Endothelial cell of umbilical vein (primary cell): ENCODE data around the gene HSDL2.

Source experiments
- CTCF ChIP-seq, 2 donors: IDR thresholded peaks; 1 replicate in 1 of 2; 2 replicates in 1 of 2; pipeline ENCODE4 v1.5.1; 2011; ENCODE audit warnings: low read length in 2 of 2, mild to moderate bottlenecking in 2 of 2, moderate library complexity in 2 of 2, control low read depth in 1 of 2, inconsistent platforms in 1 of 2, low read depth in 1 of 2; ENCODE audit not compliant: insufficient read depth in 1 of 2; ENCODE audit errors: extremely low read depth in 1 of 2
- MAX ChIP-seq: IDR thresholded peaks from 2 replicates; pipeline ENCODE4 v1.6.1; 2011; ENCODE audit not compliant: insufficient read depth, insufficient read length
- POLR2A ChIP-seq: IDR thresholded peaks from 2 replicates; pipeline ENCODE4 v1.6.1; 2012; ENCODE audit warnings: low read depth, mild to moderate bottlenecking, control low read depth, low read length

GRCh38 chr9:112496074-112496722 lies 116.3 kb downstream of the HSDL2 start:
- no peak for TF ChIP-seq CTCF (IDR thresholded peaks at IDR 0.05; ENCODE audit: extremely low read depth in 1 of 2, insufficient read depth in 1 of 2, low read depth in 1 of 2, low read length in 2 of 2)
- TF ChIP-seq POLR2A = no peak
- no peak for TF ChIP-seq MAX
